GM18498 (cell line): ENCODE results near the gene AZIN2.
"Not testable (repeated sequence)": the region's sequence is repeated elsewhere in the genome, so short reads cannot be mapped to it uniquely, and the experiment has no call there.

Experiments
- ATAC-seq: cut with Tn5 transposase; IDR thresholded peaks from one replicate; pipeline ENCODE4 v1.9.1; 2021; ENCODE audit warnings: mild to moderate bottlenecking, moderate library complexity; ENCODE audit not compliant: unreplicated experiment

AZIN2 gene

DNA sequence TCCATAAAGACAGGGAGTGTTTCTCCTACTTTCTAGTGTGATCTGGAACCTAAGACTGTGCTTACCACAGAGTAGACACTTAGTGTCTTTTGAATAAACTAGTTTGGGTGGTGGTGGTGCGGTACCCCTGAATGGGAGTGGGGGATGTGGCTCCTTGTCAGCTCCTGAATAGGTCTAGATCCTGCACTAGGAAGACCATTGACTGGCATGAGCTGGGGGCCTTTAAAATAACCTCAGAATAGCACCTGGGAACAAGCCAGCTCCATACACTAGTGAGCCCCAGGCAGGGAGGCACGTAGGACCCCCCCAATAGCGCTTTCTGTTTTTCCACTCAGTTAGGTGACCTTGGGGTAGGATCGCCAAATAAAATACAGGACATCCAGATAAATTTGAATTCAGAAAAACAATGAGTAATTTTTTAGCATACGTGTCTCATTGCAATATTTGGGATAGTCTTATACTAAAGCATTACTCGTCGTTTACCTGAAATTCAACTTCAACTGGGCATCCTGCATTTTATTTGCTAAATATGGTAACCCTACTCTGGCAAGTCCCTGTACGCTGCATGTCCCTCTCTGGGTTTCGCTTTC lies 45.6 kb downstream of the AZIN2 start:
- no peak for ATAC-seq

DNA sequence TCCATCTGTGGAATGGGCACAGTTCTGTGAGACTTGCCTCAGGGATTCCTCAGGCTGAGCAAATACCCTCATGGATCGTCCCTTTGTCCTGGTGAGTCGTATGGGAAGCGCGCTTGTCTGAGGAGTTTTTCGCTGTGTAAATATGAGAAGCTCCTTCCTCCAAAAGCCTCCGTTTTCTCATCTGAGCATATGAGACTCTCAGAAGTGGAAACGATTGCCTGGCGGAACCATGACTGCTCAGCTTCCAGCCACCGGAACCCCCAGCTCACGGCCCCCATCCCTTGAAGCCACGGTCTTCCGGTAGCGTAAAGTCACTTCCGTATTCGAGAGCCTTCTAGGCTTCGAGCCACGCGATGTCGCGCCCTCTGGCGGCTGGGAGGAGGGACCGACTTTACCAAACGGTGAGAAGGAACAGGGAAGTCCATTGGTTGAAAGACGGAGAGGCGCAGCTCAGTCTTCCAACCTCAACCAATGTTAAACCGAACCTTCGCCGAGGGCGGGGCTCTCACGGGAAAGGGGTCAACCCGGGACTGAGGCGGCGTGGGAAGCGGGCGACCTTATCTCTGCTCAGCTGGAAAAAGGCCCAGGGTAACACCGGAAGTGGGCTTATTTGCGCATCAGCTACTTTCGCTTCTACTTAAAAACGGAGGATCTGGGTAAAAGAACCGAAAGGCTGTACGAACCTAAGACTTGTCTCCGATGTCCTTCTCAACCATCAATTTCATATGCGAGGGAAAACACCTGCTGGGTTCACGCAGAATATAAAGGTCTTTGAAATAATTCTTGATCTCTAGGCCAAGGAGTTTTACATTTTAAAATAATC lies 46.3 kb downstream of the AZIN2 start:
- peak; percentile 91 for ATAC-seq

DNA sequence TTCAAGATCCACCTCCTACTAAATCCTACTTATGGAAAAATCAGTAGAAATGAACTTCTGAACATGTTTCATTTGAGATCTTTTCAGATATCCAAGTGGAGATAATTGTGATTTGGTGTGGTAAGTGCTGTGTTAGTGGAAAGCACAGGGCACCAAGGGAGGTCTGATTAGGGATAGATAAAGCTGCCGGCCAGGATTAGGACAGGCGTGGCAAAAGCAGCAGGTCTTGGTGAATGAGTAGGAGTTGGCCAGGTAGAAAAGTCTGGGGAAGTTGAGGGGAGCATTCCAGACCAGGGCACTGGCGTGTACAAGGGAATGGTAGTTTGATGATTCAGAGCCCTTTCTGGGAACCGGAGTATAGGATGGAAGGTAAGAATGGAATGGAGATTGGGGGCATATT lies 47.8 kb downstream of the AZIN2 start:
- ATAC-seq = no peak

DNA sequence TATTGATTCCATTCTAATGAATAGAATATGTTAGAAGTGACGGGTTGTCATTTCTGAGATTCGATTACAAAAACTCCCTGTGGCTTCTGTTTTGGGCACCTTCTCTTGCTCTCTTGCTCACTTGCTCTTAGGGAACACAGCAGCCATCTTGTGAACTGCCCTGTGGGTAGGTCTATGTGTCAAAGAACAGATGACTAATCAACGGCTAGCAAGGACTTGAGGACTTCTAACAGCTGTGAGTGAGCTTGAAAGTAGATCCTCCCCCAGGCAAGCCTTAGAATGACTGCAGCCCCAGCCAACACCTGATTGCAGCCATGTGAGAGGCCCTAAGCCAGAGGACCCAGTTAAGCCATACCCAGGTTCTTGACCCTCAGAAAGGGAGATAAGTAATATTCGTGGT lies 49.3 kb downstream of the AZIN2 start:
- no peak for ATAC-seq

DNA sequence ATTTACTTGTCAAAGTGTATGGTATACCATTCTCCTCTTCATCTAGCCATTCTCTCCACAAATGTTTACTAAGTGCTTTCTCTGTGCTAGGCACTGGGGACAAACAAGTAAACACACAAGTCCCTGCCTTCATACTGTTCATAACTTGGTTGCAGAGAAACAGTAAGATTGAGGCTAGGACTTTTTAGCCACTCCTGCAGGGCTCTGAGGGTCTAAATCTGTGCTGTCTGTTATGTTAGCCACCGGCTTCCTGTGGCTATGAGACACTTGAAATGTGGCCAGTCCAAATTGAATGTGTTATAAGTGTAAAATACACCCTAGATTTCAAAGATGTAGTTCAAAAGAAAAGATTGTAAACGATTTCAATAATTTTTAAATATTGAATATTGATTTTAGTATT lies 50.2 kb downstream of the AZIN2 start:
- ATAC-seq = no peak

DNA sequence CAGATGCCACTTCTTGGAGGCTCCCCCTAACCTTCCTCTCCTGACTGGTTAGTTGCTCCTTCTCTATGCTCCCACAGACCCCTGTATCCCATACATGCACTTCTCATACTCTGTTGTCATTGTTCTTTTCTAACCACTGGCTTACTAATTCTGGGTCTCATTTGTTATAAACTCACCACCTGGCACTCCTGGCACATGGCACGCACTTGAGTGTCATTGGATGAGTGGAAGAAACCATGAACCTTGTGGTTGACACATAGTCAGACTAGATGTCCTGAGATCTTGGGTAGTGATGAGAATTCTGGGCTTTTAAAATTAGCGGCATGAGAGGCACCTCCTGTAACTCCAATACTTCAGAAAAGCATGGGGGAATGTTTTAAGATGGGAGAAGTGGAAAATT lies 51.6 kb downstream of the AZIN2 start:
- ATAC-seq = no peak

DNA sequence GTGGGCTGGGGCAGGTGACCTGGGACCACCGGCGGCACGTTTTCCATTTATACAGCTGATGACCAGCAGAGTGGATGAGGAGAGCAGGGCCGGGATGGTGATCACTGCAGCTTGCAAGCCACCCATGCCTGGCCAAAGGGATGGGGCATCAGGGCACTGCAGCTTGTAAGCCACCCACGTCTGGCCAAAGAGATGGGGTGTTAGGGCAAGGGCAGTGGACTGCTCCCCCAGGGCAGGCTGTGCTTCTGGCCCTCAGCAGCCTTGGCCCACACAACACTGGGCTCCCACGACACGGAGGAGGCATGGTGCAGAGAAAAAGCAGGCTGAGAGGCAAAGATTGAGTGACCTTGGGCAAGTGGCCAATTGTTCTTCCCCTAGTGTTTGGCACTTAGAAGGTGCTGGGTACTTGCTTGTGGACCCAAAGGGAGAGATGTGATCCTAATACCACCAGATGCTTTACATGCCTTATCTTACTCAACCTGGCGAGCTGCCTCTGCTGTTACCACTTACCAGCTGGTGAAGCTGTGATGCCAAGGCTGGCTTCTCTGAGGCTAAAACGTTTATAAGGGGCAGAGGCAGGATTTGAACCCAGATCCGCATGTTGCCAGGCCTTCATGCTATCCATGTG lies 52.6 kb downstream of the AZIN2 start:
- no peak for ATAC-seq

DNA sequence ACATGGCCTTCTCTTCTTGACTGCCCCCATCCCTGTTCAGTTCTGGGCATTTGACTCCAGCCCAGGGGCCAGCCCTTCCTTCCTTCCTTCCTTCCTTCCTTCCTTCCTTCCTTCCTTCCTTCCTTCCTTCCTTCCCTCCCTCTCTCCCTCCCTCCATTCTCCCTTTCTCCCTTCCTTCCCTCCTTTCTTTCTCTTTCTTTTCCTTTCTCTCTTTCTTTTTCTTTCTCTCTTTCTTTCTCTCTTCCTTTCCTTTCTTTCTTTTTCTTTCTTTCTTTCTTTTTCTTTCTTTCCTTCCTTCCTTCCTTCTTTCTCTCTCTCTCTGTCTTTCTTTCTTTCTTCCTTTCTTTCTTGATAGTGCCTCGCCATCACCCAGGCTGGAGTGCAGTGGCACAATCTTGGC lies 55.1 kb downstream of the AZIN2 start:
- not testable (repeated sequence) for ATAC-seq

DNA sequence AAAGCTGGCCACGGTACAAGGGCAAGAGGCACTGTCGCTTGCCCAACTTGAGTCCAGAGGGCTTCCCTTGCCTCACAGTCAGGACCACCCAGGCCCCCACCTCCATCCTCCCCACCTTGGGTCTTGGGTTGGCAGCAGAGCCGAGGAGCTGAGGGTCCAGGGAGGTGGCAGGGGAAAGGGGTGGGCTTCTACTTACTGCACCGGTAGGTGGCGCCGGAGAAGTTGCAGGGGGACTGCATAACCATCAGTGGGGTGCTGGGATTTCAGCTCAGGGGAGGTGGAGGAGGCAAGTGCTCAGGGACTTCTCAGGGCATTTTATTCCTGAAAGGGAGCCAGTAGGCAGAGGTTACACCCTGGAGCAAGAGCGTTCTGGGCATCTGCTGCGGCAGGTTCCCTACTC lies 56.8 kb downstream of the AZIN2 start:
- ATAC-seq = no peak

DNA sequence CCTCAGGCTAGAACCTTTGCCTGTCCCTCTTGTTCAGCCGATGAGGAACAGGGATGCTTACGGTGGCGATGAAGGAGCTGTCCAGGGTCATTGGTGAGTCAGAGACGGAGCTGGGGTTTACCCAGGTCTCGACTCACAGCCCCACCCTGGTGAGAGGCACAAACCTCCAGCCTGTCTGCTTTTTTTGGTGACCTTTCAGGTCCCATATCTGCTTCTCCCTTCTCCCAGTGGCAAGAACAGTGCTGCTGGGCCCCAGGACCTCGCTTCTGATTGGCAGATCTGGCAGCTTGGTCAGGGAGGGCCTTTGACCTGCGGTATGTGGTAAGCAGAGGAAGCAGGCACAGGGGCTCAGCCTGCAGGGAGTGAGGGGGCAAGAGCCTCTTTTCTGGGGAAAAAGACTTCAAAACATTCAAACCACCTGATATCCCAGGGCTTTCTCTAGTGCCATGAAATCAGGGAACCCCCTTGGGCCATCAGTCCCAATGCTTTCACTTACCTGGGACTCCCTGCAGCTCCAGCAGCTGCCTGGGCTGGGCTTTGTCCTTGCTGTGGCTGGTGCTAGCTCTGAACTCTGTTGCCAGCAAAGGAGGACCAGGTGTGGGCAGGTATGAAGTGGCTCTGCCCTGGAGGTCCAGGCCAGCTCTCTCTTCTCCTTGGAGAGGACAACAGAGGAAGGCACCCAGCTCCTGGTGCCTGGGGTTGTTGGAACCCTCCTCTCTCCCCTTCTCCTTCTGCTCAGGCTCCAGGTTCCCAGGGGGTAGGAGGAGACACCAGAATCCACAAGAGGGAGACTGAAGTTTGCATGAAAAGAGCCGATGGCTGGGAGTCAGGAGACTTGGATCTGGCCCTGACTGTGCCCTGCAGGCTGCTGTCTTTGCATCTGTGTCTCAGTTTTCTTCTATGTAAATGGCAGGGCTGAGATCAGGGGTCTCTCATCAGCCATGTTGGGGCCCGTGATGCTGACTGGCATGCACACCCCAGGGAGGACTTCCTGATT lies 59.5 kb downstream of the AZIN2 start:
- no peak for ATAC-seq

DNA sequence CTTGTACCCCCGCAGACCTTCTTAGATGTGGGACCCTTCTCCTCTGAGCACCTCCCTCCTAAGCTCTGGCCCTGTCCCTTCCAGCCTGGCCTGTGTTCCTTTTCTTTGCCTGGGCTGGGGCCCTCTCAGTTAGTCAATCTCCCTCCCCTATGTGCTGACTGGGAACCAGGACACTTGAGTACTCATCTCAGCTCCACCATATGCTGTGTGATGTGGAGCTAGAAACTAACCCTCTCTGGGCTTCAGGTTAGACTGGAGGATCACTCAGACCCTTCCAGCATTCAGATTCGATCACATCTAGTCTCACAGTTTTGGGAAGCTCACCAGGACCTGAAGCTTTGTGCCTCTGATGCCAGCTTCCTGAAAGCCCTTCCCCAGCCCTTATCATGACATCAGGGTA lies 60.3 kb downstream of the AZIN2 start:
- no peak for ATAC-seq

DNA sequence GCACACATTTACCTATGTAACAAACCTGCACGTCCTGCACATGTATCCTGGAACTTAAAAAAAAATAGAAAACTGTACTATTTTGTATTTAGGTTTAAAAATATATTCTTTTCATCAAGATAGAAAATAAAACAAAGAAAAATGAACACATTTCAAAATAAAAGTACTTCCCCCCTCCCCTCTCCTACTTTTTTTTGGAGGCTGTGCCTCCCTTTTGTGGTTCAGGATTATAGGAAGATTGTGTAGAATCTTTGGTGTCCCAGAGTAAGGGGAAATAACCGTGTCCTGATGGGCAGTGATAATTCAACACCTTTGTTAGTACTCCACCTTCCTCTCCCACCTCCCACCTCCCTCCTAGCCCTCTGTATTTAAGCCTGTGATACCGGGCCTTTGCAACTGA lies 60.8 kb downstream of the AZIN2 start:
- no peak for ATAC-seq

DNA sequence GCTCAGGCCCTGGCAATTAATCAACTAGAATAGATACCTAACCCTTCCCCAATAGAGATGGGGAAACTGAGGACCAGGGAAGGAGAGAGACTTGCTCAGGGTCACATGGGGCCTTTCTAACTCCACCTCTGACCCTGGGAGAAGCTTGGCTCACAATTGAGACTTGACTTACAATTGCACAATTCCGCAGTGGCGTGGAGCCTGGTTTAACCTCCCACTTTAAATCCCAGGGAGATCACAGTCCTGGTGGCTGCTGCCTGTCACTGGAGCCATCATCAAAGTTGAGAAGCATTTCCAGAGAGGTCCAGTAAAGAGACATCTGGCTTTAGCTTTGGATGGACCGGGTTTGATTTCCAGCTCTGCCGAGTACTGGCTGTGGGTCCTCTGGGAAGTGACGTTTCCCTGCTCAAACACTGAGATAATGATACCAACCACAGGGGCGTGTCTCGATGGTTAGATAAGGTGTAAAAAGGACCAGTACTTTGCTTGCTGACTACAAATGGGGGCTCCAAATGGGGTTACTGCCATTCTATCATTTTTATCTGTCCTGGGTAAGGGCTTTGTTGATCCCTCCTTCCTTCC lies 61.6 kb downstream of the AZIN2 start:
- no peak for ATAC-seq

DNA sequence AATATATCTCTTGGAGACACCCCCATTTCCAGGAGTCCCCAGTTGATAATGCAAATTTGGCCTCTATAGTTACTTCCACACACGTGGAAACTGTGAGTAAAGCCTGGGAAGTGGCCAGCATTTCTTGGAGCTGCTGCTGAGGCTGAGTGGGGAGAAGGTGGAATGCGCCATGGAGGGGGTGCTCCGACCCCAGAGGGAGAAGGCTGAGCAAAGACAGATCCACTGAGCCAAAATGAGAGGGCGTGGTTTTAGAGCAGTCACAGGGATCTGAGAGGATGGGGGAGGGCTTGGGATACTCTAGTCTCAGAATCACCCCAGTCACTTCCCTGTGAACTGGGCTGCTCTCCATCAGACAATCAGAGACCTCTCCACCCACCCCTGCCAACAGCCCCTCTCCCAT lies 62.2 kb downstream of the AZIN2 start:
- no peak for ATAC-seq

DNA sequence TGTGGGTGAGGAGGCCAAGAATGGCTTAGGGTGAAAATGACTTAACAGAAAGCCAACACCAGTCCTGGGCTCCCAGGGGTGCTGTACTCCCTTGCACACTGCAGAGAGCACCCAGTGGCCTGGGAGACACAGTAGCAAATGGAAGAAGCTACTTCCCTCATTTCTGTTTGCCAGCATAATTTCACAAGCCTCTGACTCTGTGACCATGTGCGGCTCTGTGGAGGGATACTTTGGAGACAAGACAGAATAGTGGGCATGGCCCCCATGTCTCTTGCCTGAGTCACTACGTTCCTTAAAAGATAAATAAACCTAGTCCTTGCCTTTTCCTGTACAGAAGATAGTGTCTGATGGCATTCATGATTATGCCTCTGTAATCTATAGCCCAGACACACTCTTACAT lies 62.7 kb downstream of the AZIN2 start:
- no peak for ATAC-seq

DNA sequence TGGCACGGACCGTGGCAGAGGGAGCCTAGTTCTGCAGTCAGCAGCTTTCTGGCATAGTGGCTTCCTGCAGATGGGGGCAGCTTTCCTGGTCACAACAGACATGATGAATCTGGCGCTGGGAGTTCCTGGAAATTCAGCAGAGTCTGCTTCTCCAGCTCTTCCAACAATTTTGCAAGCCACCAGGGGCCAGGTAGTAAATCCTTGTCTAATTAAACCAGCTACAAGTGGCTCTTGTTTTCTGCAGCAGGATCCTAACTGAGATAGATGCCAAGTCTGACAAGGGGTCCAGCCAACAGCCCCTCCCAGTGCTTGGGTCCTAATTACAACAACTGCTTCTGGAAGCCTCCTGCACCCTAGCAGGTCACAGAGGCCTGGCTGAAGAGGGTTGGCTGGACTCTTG lies 65.0 kb downstream of the AZIN2 start:
- no peak for ATAC-seq

DNA sequence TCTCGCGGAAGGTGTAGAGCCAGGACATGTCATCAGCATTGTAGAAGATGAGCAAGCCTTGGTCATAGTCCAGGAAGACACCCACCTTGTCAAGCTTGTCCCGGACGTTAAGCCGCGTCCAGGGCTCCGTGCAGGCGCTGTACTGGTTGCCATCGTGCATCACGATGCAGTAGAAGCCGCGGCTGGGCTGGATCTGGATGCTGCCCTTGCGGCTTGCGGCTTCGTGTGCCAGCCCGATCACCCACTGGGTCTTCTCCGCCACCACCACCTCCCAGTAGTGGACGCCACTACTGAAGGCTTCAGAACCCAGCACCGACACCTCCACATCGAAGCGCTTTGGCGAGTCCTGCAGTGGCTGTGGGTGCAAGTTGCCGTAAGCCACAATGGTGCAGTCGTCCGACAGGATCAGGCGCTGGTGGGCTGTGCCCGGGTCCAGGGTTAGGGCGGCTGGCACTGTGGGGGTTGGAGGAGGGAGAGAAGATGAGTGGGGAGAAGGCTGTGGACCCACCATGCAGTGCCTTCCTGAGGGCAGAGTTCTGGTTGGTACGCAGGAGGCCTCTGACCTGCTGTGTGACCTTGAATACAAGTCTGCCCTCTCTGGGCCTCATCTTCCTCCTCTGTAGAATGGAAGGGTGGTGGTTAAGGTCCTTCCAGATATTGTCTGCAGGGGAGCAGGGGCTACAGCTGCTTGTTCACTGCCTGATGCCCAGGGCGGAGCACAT lies 66.5 kb downstream of the AZIN2 start:
- ATAC-seq = no peak

DNA sequence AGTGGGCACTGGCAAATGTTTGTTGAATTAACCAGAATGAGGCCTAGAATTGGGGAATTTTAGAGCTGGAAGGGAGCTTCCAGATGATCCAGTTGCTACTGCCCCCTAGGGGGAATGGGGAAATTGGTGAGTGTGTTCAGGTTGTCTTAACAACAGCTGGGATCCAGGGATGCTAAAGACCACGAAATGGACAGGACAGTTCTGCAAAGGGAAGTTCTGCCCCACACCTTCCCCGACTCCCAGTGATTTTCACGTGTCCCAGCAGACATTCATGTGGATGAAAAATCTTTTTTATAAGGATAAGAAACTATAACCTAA lies 67.0 kb downstream of the AZIN2 start:
- no peak for ATAC-seq

DNA sequence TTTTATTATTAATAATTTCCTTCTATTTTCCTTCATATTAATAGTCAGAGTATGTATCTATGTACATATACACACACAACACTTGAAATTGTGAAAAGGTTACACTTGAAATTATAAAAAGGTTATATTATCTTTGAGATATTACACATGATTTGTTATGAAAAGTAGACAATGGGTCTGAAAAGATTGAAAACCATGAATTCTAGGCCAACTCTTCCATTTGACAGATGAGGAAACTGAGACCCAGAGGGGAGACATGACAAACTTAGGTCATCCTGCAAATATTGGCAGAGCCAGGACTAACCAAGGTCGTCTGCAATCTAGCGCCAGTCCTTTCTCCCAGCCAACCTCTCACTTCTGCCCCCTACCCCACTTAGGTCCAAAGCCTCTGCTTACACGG lies 67.7 kb downstream of the AZIN2 start:
- ATAC-seq = no peak

DNA sequence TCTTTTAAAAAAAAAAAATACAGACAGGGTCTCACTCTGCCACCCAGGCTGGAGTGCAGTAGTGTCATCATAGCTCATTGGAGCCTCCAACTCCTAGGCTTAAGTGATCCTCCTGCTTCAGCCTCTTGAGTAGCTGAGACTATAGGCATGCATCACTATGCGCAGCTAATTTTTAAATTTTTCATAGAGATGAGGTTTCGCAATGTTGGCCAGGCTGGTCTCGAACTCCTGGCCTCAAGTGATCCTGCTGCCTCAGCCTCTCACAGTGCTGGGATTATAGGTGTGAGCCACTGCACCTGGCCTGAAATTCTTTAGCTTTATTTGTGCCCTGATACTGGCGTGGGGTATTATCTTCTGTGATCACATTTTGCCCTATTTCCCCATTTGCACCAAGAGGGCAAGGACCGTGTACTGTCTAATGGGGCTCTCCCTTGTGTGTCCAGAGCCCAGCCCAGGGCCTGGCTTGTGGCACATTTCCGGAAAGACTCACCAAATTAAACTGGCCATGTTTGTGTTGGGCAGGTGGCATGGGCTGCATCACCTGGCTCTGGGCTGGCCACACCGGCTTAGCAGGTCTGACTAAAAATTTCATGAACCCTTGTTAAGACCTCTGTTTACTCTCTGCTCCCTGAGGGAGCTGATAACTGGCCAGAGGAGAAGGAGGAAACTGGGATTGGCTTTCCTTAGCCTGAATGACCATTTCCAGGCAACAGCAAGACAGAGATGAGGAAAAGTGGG lies 68.7 kb downstream of the AZIN2 start:
- ATAC-seq = no peak
